Measurements from ENCODE around the gene SLC4A5.

DNA sequence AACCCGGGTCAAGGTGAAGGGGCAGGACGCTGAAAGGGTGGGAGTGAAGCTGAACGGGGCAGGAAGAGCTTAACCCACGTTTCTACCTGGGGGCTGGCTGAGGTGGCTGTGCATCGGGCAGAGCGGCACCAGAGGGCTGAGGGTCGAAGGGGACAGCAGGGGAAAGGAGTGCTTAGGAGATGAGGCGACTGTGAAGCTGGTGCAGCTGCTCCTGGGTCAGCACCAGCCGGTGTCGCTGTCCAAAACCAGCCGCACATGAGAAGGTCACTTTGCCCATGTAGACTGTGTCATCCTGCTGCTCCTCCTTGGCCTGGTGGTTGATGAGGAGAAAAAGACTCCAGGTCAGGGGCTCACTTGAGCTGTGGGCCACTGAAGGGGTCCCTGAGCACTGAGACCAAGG is 18.1 kb upstream of the SLC4A5 start:
- TF ChIP-seq, protein P1, sequence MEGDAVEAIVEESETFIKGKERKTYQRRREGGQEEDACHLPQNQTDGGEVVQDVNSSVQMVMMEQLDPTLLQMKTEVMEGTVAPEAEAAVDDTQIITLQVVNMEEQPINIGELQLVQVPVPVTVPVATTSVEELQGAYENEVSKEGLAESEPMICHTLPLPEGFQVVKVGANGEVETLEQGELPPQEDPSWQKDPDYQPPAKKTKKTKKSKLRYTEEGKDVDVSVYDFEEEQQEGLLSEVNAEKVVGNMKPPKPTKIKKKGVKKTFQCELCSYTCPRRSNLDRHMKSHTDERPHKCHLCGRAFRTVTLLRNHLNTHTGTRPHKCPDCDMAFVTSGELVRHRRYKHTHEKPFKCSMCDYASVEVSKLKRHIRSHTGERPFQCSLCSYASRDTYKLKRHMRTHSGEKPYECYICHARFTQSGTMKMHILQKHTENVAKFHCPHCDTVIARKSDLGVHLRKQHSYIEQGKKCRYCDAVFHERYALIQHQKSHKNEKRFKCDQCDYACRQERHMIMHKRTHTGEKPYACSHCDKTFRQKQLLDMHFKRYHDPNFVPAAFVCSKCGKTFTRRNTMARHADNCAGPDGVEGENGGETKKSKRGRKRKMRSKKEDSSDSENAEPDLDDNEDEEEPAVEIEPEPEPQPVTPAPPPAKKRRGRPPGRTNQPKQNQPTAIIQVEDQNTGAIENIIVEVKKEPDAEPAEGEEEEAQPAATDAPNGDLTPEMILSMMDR (IDR thresholded peaks at IDR 0.05), result no peak
- no peak for TF ChIP-seq POLR2A (IDR thresholded peaks at IDR 0.05)

Measured in esophagus squamous epithelium (tissue), 4 donors.